GM20000 (cell line): ENCODE data around the gene SOX6.
"Not testable (repeated sequence)": the region's sequence is repeated elsewhere in the genome, so short reads cannot be mapped to it uniquely, and the experiment has no call there.

Experiments
- DNase-seq: peaks from one replicate; pipeline ENCODE4 v3.0.0; 2012; ENCODE audit warnings: low spot score
- CTCF ChIP-seq: IDR thresholded peaks from 2 replicates; pipeline ENCODE4 v1.5.1; 2012; ENCODE audit warnings: mild to moderate bottlenecking, control low read depth; ENCODE audit errors: extremely low read depth, missing control alignments

The SOX6 gene

GRCh38 chr11:16070573-16070972, 285.8 kb downstream of the SOX6 start:
- TF ChIP-seq CTCF: no peak
- DNase-seq: no peak

DNA sequence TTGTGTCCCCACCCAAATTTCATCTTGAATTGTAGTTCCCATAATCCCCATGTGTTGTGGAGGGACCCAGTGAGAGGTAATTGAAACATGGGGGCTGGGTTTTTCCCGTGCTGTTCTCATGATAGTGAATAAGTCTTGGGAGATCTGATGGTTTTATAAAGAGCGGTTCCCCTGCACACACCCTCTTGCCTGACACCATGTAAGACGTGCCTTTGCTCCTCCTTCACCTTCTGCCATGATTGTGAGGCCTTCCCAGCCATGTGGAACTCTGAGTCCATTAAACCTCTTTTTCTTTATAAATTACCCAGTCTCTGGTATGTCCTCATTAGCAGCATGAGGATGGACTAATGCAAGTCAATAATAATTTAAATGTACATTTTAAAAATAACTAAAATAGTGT, 289.1 kb downstream of the SOX6 start:
- DNase-seq: not testable (repeated sequence)

GRCh38 chr11:16059332-16059731, 297.0 kb downstream of the SOX6 start:
- no peak for DNase-seq
- TF ChIP-seq CTCF: no peak

GRCh38 chr11:16058671-16059070, 297.7 kb downstream of the SOX6 start:
- no peak for TF ChIP-seq CTCF
- DNase-seq: no peak

DNA sequence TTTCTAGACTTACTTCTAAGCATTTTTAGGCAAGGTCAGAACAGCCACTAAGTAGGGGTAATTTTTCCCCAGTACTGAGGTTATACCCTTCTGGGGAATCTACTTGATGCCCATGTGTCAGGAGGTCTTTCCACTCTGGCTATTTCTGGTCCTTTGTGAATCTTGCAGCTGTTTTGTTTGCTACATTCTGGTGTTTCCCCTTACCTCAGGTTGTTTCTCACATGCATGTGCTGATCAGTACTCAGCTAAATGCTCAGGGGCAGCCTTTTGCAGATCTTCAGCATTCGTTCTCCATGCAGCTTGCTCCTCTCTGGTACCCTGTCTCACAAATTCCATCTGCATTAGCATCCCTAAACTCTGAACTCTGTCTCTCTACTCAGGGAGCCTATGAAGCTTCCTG, 303.6 kb downstream of the SOX6 start:
- TF ChIP-seq CTCF: no peak
- DNase-seq: no peak

GRCh38 chr11:16049611-16050010, 306.7 kb downstream of the SOX6 start:
- no peak for DNase-seq
- TF ChIP-seq CTCF: no peak

DNA sequence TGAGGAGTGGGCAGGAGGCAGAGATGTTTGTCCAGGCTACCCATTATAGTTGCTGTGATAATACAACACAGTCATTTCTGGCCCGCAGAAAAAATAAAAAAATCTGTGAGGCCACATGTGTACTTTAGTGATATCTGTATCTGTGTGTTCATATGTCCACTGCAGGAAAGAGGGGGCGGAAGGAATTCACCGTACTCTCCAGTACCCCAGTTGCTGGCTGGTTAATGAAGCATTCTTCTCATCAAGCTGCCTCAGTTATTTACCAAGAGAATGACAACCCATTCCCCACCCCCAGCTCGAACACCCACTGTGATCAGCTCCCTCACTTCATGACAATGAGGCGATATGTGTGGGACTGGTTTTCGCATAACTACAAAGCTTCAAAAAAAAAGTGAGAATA, 309.3 kb downstream of the SOX6 start:
- DNase-seq: no peak
- TF ChIP-seq CTCF: no peak

GRCh38 chr11:16043617-16044016, 312.7 kb downstream of the SOX6 start:
- no peak for TF ChIP-seq CTCF
- DNase-seq: no peak
